LNCaP clone FGC (cell line): ENCODE measurements around the gene MCTP1.

ENCODE experiments used
- DNase-seq: peaks from one replicate; pipeline ENCODE4 v3.0.0-alpha.2; 2011; ENCODE audit warnings: low read depth
- H3K4me3 ChIP-seq: 2 replicates; pipeline ENCODE4 v1.5.1; 2011; ENCODE audit warnings: mild to moderate bottlenecking, low read depth, low read length, control low read depth
- TF ChIP-seq, protein P1 (sequence below): IDR thresholded peaks from 2 replicates; pipeline ENCODE4 v1.5.1; 2012; ENCODE audit warnings: mild to moderate bottlenecking; ENCODE audit not compliant: control insufficient read depth, insufficient read depth; ENCODE audit errors: extremely low read depth

Gene MCTP1

DNA sequence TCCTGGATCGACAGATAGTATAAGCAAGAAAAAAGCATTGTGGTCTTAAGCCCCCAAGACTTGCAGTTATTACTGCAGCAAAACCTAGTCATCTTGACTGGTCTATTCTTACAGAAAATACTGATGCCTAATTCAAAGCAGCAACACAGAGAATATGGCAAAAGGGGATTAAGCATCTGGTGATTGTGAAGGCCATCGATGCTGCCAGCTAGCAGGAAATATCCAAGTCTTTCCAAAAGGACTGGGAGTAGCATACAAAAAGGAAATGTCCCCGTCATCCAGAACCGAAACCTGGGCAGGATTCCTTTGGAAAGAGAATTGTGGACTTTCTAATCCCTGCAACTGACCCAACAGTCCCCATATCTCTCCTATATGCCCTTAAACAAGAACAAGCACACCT is 534.2 kb downstream of the MCTP1 start:
- H3K4me3 ChIP-seq, result no peak overlapping the region
- TF ChIP-seq, protein P1, sequence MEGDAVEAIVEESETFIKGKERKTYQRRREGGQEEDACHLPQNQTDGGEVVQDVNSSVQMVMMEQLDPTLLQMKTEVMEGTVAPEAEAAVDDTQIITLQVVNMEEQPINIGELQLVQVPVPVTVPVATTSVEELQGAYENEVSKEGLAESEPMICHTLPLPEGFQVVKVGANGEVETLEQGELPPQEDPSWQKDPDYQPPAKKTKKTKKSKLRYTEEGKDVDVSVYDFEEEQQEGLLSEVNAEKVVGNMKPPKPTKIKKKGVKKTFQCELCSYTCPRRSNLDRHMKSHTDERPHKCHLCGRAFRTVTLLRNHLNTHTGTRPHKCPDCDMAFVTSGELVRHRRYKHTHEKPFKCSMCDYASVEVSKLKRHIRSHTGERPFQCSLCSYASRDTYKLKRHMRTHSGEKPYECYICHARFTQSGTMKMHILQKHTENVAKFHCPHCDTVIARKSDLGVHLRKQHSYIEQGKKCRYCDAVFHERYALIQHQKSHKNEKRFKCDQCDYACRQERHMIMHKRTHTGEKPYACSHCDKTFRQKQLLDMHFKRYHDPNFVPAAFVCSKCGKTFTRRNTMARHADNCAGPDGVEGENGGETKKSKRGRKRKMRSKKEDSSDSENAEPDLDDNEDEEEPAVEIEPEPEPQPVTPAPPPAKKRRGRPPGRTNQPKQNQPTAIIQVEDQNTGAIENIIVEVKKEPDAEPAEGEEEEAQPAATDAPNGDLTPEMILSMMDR, result no peak
- DNase-seq, result no peak

DNA sequence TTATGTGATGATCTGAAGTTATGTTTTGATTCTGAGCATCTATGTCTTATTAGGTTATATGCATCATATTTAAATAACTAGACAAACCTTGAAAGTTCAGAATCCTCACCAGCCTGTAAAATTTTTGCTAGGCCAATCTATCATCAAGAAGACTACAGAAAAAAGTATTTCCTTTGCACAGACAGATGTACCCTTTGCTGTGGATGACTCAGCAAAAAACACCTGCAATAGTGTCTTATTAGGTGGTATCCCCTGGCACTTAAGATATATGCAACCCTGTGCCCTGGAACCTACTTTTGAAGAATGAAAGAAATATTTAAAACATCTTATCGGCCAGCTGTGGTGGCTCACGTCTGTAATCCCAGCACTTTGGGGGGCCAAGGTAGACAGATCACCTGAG is 535.9 kb downstream of the MCTP1 start:
- no peak for DNase-seq
- TF ChIP-seq, protein P1, result no peak
- no peak overlapping the region for H3K4me3 ChIP-seq

DNA sequence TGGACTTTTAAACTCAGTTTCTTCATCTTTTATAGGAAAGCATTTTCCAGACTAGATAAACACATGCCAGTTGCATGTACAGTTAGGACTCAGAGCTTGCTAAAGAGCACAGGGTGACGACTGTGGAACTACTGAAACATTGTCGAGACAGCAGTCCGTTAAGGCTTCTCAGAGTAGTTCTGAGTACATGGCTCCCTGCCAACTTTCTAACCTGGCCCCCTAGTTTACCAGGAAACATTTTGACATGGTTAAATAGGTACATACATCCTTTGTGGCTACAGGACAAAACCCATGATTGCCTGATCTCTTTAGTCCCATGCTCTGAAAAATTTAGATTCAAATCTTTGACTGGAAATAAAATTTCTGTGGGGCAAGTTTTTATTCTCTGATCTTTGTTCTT is 536.7 kb downstream of the MCTP1 start:
- TF ChIP-seq, protein P1, result no peak
- no peak for DNase-seq
- no peak overlapping the region for H3K4me3 ChIP-seq

DNA sequence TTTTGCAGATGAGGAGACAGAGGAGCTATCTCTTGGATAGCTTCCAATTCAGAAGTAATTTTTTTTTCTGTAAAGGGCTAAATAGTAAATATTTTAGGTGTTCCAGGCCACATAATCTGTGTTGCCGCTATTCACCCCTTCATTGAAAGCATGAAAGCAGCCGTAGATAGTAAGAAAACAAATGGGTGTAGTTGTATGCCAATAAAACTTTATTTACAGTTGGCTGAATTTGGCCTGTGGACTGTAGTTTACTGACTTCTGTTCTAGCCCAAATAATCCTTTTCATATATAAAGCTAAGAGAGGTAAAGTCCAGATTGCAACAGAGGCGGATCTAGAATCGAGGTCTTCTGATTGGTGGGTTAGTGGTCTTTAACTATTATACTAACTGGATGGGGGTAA is 537.5 kb downstream of the MCTP1 start:
- no peak overlapping the region for H3K4me3 ChIP-seq
- TF ChIP-seq, protein P1, result no peak
- no peak for DNase-seq

DNA sequence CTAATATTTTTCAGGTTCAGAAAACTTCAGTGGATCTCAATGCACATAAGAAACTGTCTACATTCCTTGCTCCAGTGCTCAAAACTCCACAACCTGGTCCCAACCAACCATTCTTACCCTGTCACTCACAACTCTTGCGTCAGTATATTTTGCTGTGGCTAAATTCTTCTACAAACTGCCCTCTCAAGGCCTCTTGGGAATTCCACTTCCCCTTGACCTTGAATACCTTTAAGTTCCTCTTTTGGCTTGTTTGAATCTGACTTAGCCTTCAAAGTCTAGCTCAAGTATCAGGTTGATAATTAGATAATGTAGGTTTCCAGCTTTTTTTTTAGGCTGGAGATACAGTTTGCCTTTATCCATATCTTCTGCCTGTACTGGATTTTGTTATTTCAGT is 538.2 kb downstream of the MCTP1 start:
- DNase-seq, result no peak
- no peak overlapping the region for H3K4me3 ChIP-seq
- TF ChIP-seq, protein P1, result no peak

DNA sequence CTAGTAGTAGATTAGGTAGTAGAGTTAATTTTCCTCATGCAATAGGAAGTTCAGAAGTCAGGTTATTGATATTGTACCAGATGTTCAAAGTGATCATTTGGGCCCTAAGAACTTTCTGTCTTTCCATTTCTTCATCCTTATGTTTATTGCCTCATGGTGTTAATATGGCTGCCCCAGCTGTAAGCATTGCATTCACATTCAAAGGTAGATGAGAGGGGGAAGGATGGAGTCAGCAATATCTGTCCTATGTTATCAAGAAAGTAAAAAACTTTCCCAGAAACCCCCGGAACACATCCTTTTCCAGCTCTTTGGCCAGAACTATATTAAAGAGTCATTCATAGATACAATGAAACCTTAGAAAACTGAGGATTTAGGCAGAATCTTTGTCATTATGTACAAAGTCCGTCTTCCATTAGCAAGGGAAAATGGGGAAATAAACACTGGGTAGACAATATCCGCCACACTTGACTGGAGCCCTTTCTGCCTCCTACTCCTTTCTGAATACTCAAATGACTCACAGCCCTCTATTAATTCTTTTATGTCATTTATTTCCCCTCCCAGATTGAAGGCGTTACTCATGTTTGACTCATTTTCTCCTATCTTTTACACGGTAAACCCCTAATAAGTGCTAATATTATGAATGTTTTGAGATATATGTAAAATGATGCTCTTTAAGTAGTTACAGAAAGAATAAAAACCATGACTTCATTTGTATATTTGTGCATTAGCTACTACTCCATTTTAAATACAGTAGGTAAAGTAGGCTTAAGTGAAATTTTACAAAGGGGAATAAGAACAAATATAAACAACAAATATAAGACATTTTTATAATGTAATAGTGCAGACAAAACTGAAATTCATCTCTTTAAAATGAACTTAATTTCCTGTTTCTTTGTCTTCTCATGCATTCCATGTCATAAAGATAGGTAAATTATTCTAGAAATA is 538.8 kb downstream of the MCTP1 start:
- TF ChIP-seq, protein P1, result no peak
- DNase-seq, result no peak
- H3K4me3 ChIP-seq, result no peak overlapping the region
